ENCODE data around the gene ARMC9.

Gene ARMC9

DNA sequence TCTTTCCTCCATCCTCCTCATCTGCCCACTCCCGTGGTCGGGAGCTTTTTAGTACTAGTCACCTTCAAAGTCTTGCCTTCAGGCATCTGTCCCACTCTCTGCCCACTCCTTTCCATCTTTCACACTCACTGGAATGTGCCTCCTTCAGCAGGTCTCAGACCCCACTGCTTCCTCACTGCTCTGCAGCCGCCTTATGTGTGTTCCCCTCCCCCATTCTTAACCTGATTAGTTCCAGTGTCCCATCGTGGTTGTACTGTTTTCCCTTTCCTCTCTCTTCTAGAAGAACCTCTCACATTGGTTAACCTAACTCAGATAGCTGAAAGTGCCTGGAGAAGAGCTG lies 3.0 kb downstream of the ARMC9 start:
- no peak for TF ChIP-seq CTCF (IDR thresholded peaks at IDR 0.05)

GRCh38 chr2:231203087-231203486 lies 4.7 kb downstream of the ARMC9 start:
- no peak for TF ChIP-seq CTCF (IDR thresholded peaks at IDR 0.05)

DNA sequence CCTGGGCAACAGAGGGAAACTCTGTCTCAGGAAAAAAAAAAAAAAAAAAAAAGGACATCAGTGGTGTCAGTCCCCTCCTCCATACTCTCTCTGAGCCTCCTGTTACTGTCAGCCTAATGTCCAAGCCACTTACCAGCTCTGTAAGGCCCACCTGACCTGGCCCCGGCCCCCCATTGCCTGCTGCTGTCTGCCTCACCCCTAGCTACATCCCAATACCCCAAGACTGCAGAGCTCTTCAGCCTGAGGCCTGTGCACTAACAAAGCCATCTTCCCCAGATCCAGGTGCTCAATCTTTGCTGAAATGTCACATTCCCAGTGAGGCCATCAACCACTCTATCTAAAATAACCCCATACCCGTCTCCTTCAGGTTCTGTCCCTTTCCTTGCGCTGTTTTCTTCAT lies 5.7 kb downstream of the ARMC9 start:
- no peak for TF ChIP-seq CTCF (IDR thresholded peaks at IDR 0.05)

- no peak for TF ChIP-seq CTCF (IDR thresholded peaks at IDR 0.05)
Measured at GRCh38 chr2:231204581-231204980, 6.2 kb downstream of the ARMC9 start.

GRCh38 chr2:231207734-231208133 lies 9.3 kb downstream of the ARMC9 start:
- TF ChIP-seq CTCF (IDR thresholded peaks at IDR 0.05) = no peak

DNA sequence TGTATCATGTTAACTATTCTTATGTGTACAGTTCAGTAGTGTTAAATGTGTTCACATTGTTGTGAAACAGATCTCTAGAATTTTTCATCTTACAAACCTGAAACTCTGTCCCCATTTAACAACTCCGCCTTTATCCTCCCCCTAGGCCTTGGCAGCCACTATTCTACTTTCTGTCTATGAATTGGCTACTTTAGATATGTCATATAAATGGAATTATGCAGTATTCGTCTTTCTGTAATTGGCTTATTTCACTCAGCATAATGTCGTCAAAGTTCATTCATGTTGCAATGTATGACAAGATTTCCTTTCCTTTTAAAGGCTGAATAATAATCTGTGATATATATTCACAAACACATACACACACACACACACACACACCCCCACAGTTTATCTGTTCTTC lies 12.4 kb downstream of the ARMC9 start:
- TF ChIP-seq CTCF (IDR thresholded peaks at IDR 0.05) = no peak

GRCh38 chr2:231211486-231211885 lies 13.1 kb downstream of the ARMC9 start:
- TF ChIP-seq CTCF (IDR thresholded peaks at IDR 0.05) = no peak

GRCh38 chr2:231212329-231212845 lies 14.0 kb downstream of the ARMC9 start:
- no peak for TF ChIP-seq CTCF (IDR thresholded peaks at IDR 0.05)
